Transverse colon (tissue), 4 donors: ENCODE measurements around the gene UNC5C. TPM values are rescaled to one million over a fixed set of nuclear protein-coding genes. Genes with fewer than 3 reads are reported as not detected.

ENCODE experiments used
- DNase-seq: peaks from one replicate; pipeline ENCODE4 v3.0.0-alpha.2; 2019
- H3K27ac ChIP-seq, 4 donors: fragments of 200-600 bp; sonication (generic); 2 replicates each; pipeline ENCODE4 v1.5.1; 2016 to 2018; ENCODE audit warnings: inconsistent platforms in 4 of 4
- H3K27me3 ChIP-seq: fragments of 200-600 bp; sonication (generic); 2 replicates; pipeline ENCODE4 v1.5.1; 2017; ENCODE audit warnings: inconsistent platforms
- H3K36me3 ChIP-seq, 4 donors: fragments of 200-600 bp; sonication (generic); 2 replicates each; pipeline ENCODE4 v1.5.1; 2017 to 2019; ENCODE audit warnings: inconsistent platforms in 4 of 4
- H3K4me1 ChIP-seq, 4 donors: fragments of 200-600 bp; sonication (generic); 2 replicates each; pipeline ENCODE4 v1.5.1; 2017 to 2020; ENCODE audit warnings: inconsistent platforms in 4 of 4
- H3K4me3 ChIP-seq, 4 donors: fragments of 200-600 bp; sonication (generic); 1 replicate in 1 of 4; 2 replicates in 3 of 4; pipeline versions ENCODE4 v1.5.1 to v1.6.1; 2017 to 2019; ENCODE audit warnings: inconsistent platforms in 4 of 4
- H3K9me3 ChIP-seq, 2 donors: fragments of 200-600 bp; sonication (generic); 2 replicates each; pipeline ENCODE4 v1.5.1; 2017 to 2019; ENCODE audit warnings: inconsistent platforms in 2 of 2
- CTCF ChIP-seq, 5 experiments: fragments of 200-600 bp in 3 of 5; fragments of 450-650 bp in 2 of 5; sonication (generic) in 3 of 5; IDR thresholded peaks; 1 replicate in 2 of 5; 2 replicates in 3 of 5; pipeline ENCODE4 v1.5.1; 2016 to 2017; ENCODE audit warnings: antibody characterized with exemption in 5 of 5, inconsistent platforms in 3 of 5, mild to moderate bottlenecking in 2 of 5, moderate library complexity in 1 of 5
- EP300 ChIP-seq: sonication (generic); formaldehyde crosslinking; IDR thresholded peaks from one replicate; pipeline ENCODE4 v1.6.1; 2017; ENCODE audit warnings: antibody characterized with exemption, low read depth
- POLR2A ChIP-seq: fragments of 450-650 bp; IDR thresholded peaks from one replicate; pipeline ENCODE4 v1.6.1; 2016; ENCODE audit warnings: antibody characterized with exemption, mild to moderate bottlenecking, moderate library complexity
- POLR2AphosphoS5 ChIP-seq, 3 donors: sonication (generic); formaldehyde crosslinking; IDR thresholded peaks; one replicate each; pipeline ENCODE4 v1.6.1; 2016; ENCODE audit warnings: antibody characterized with exemption in 3 of 3
- WGBS, 2 donors: methylation state at CpG; one replicate each; pipeline ENCODE4 v1.1.5; 2018; ENCODE audit warnings: low coverage in 1 of 2; 5-methylcytosine and 5-hydroxymethylcytosine counted together
- in situ Hi-C, 4 donors: fragments of 200-750 bp; cut with MboI; loops; one replicate each; pipeline versions ENCODE4 v1.15.0 to v1.15.1; 2017; ENCODE audit warnings: low sequenced_read_pairs in 3 of 4, low pct_ligation_motif_present in 1 of 4, low pct_unique_long_range_greater_than_20kb in 1 of 4
- intact Hi-C: fragments of 100-400 bp; cut with DNase I; formaldehyde crosslinking; loops from one replicate; pipeline ENCODE4 v1.15.1; 2023; ENCODE audit warnings: low total_unique reads
- total RNA-seq, 4 donors: library from RNA; depleted of rRNA; stranded (reverse); fragments of >200 nt; gene quantifications; one replicate each; pipeline ENCODE4 v1.1.0, GENCODE V29; 2016

The UNC5C gene
- total RNA-seq, 4 donors from 2014 or later: 4.5 to 6.8 (median 4.8) TPM

DNA sequence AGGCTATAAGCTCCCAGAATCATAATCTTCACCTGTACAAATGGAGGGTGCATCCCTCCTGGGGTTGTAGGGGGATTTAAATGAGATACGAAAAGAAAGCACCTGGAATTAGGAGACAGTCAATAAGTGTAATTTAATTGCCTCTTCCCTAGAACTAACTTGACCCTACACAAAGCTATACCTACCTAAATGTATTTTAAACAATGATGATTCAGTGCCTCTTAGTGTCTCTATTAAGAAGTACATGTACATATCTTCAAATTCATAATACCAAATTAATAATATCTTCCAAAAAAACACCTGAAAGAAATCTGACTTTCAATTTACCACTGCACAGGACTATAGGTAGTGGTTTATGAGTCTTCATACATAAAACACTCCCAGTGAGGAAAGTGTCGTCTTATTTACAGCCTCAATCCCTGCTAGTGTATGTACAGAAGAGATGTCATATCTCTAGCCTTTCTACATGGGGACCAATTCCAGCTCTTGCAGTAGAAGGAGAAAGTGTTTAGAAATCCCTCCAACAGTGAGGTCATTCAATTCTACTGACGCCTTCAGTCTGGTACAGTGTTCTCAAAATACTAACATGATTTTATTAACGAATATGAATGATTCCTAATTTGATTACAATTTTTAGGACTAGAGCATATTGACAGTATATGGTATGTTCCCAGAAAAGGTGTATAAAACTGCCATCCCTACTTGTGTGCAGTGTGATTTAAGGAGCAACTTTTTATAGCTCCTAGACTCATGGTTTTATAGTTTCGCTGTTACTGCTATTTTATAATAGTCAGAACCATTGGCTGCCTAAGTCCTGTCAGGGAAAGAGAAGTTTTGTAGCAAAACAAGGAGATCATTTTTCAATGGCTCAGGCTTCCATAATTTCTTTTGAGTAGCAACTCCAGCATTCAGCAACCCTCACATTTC, 282.7 kb downstream of the UNC5C start:
- H3K4me1 ChIP-seq: no peaks in the 10 kb centered on the region
- no peaks in the 10 kb centered on the region for H3K36me3 ChIP-seq
- H3K4me3 ChIP-seq: no peak overlapping the region
- WGBS, 2 donors: 43 to 51% methylated on average over 5 of the region's 5 CpGs
- intact Hi-C loops: no loop called here
- no peak for DNase-seq
- no peaks in the 10 kb centered on the region for H3K27me3 ChIP-seq
- no peak for TF ChIP-seq POLR2AphosphoS5 (IDR thresholded peaks at IDR 0.05)
- TF ChIP-seq CTCF (IDR thresholded peaks at IDR 0.05): no peak
- TF ChIP-seq EP300: no peak
- no peak for TF ChIP-seq POLR2A
- H3K27ac ChIP-seq: no peak overlapping the region
- in situ Hi-C loops: no loop called here
- H3K9me3 ChIP-seq: no peaks in the 10 kb centered on the region

DNA sequence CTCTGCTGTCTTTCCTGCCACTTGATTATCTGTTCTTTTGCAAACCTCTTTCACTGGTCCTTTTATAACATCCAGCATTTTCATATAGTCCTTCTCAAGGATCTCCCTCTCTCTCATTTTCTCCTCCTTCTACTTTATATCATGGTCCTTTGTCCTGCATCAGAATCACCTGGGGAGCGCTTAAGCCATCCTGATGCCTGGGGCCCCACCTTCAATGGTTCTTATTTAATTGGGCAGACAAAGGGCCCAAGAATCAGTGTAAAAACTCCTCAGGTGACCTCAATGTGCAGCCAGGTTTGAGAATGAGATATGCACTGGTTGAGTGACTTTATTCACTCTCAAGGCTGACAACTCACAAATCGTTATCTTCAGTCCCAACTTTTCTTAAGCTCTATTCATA, 283.9 kb downstream of the UNC5C start:
- H3K4me3 ChIP-seq: no peak overlapping the region
- in situ Hi-C loops (no loop called here), intact Hi-C loops (no loop called here)
- no peaks in the 10 kb centered on the region for H3K27me3 ChIP-seq
- no peaks in the 10 kb centered on the region for H3K4me1 ChIP-seq
- TF ChIP-seq EP300: no peak
- no peaks in the 10 kb centered on the region for H3K9me3 ChIP-seq
- DNase-seq: no peak
- H3K27ac ChIP-seq: no peak overlapping the region
- H3K36me3 ChIP-seq: no peaks in the 10 kb centered on the region
- 86 to 93% methylated on average over 2 of the region's 2 CpGs for WGBS, 2 donors

DNA sequence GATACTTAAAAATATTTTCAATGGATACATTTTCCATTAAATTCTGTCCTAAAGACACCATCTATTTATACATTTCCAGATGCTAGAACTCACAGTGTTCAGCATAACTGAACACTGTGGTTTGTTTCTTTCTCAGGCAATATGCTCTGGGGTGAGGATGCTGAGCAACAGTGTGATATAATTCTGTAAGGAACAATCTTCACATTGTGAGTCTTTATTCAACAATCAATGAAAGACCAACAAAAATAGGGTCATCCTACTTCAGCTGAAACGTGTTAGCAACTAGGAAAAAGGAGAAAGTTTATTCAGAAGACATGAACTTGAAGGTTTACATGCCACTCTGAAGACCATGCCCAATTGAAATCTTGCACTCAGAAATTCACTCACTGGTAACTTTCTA, 284.8 kb downstream of the UNC5C start:
- H3K4me3 ChIP-seq: no peak overlapping the region
- no peaks in the 10 kb centered on the region for H3K27me3 ChIP-seq
- in situ Hi-C loops (no loop called here), intact Hi-C loops (no loop called here)
- H3K27ac ChIP-seq: no peak overlapping the region
- H3K36me3 ChIP-seq: no peaks in the 10 kb centered on the region
- WGBS, 2 donors: 50 to 57% methylated on average over 1 of the region's 1 CpG
- no peak for TF ChIP-seq EP300
- no peak for TF ChIP-seq POLR2AphosphoS5 (IDR thresholded peaks at IDR 0.05)
- TF ChIP-seq CTCF (IDR thresholded peaks at IDR 0.05): no peak
- no peak for TF ChIP-seq POLR2A
- H3K4me1 ChIP-seq: no peaks in the 10 kb centered on the region
- DNase-seq: no peak
- no peaks in the 10 kb centered on the region for H3K9me3 ChIP-seq

DNA sequence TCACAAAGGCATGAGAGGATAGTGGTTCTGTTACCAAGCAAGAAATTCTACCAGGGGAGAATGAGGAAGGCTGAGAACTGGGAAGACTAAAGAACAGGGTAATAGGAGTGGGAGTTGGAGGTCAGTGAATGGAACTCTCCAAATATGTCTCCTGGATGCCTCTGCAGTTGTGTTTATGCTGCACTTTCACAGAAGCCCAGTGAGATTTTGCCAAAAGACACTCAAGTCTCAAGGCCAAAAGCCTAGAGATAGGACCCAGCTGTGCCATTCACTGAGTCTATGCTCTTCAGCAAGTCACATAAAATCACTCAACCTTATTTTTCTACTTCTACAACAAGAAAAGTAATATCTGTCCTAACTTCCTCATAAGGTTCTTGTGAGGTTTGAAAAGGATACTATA, 285.4 kb downstream of the UNC5C start:
- DNase-seq: no peak
- Histone ChIP-seq H3K27me3 (no peaks in the 10 kb centered on the region), H3K27ac (no peak overlapping the region), H3K9me3 (no peaks in the 10 kb centered on the region), H3K4me1 (no peaks in the 10 kb centered on the region), H3K4me3 (no peak overlapping the region), H3K36me3 (no peaks in the 10 kb centered on the region)
- intact Hi-C loops: no loop called here
- in situ Hi-C loops: no loop called here
- no peak for TF ChIP-seq EP300
- no peak for TF ChIP-seq POLR2A
- no peak for TF ChIP-seq CTCF (IDR thresholded peaks at IDR 0.05)
- TF ChIP-seq POLR2AphosphoS5 (IDR thresholded peaks at IDR 0.05): no peak
